ENCODE results near the gene GALNT11.
"Not testable (repeated sequence)": the region's sequence is repeated elsewhere in the genome, so short reads cannot be mapped to it uniquely, and the experiment has no call there.

The GALNT11 gene

DNA sequence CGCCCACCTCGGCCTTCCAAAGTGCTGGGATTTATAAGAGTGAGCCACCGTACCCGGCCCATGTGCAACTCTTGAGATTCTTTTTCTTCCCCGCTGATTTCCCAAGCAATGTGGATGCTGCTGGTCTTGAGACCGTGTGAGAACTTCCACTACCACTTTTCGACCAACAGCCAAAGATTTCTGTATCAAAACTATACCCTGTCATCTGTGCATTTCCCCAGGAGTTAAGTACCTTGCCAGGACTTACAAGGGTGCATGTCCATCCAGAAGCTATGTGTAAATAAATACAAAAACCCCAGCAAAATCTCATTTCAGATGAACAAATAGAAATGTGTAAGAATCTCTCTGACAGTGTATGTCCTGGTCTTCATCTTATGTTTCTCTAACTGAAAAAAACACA, 9.9 kb upstream of the GALNT11 start:
- TF ChIP-seq FOXP2 (optimal IDR thresholded peaks at IDR 0.05; ENCODE audit: control extremely low read depth, extremely low read length, insufficient read depth) = no peak
- no peak overlapping the region for H3K9ac ChIP-seq (ENCODE audit: insufficient read length)
- H3K9me3 ChIP-seq (ENCODE audit: low read depth, low read length) = no peaks in the 10 kb centered on the region
- DNase-seq (ENCODE audit: low read depth, low spot score) = no peak
- no peak overlapping the region for H3K4me3 ChIP-seq
- H3K36me3 ChIP-seq (ENCODE audit: insufficient read depth, low read length) = no peaks in the 10 kb centered on the region
- H3K27ac ChIP-seq = no peak overlapping the region

DNA sequence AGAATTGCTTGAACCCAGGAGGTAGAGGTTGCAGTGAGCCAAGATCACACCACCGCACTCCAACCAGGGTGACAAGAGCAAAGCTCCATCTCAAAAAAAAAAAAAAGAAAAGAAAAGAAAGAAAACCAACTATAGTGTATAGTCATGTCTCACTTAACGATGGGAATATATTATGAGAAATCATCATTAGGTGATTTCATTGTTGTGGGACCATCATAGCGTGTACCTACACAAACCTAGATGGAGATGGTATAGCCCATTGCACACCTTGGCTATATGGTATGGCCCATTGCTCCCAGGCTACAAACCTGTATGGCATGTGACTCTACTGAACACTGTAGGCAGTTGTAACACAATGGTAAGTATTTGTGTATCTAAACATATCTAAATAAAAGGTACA, 8.5 kb upstream of the GALNT11 start:
- TF ChIP-seq POLR2AphosphoS5 (IDR thresholded peaks at IDR 0.05; ENCODE audit: borderline replicate concordance, low read depth, low read length) (no peak), EZH2 (IDR thresholded peaks at IDR 0.05) (no peak), FOXP2 (optimal IDR thresholded peaks at IDR 0.05; ENCODE audit: control extremely low read depth, extremely low read length, insufficient read depth) (no peak)
- no peak for DNase-seq (ENCODE audit: low read depth, low spot score)

DNA sequence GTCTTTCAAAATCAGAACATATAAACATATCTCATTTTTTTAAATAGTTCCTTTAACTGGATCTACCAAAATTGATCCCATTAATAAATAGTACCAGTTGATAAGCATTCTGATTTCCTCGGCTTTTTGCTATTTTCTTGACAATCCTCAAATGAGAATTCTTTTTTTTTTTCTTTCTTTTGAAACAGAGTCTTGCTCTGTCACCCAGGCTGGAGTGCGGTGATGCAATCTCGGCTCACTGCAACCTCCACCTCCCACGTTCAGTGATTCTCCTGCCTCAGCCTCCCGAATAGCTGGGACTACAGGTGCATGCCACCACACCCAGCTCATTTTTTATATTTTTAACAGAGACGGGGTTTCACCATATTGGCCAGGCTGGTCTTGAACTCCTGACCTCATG, 7.8 kb upstream of the GALNT11 start:
- not testable (repeated sequence) for DNase-seq (ENCODE audit: low read depth, low spot score); H3K36me3 ChIP-seq (ENCODE audit: insufficient read depth, low read length); H3K9ac ChIP-seq (ENCODE audit: insufficient read length); H3K9me3 ChIP-seq (ENCODE audit: low read depth, low read length); H3K4me3 ChIP-seq; H3K27ac ChIP-seq

More for the DNA sequence above, 8.5 kb upstream of the GALNT11 start:
- H3K9ac ChIP-seq (ENCODE audit: insufficient read length) = no peak overlapping the region
- no peak overlapping the region for H3K27ac ChIP-seq
- no peaks in the 10 kb centered on the region for H3K9me3 ChIP-seq (ENCODE audit: low read depth, low read length)
- H3K4me3 ChIP-seq = no peak overlapping the region
- no peaks in the 10 kb centered on the region for H3K36me3 ChIP-seq (ENCODE audit: insufficient read depth, low read length)

DNA sequence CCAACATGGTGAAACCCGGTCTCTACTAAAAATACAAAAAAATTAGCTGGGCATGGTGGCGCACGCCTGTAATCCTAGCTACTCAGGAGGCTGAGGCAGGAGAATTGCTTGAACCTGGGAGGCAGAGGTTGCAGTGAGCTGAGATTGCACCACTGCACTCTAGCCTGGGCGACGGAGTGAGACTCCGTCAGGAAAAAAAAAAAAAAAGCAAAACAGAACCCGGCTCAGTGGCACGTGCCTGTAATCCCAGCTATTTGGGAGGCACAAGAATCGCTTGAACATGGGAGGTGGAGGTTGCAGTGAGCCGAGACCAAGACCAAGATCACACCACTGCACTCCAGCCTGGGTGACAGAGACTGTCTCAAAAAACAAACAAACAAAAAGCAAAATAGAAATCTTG, 3.7 kb upstream of the GALNT11 start:
- not testable (repeated sequence) for H3K9ac ChIP-seq (ENCODE audit: insufficient read length); DNase-seq (ENCODE audit: low read depth, low spot score); H3K9me3 ChIP-seq (ENCODE audit: low read depth, low read length); H3K27ac ChIP-seq; H3K36me3 ChIP-seq (ENCODE audit: insufficient read depth, low read length); H3K4me3 ChIP-seq

DNA sequence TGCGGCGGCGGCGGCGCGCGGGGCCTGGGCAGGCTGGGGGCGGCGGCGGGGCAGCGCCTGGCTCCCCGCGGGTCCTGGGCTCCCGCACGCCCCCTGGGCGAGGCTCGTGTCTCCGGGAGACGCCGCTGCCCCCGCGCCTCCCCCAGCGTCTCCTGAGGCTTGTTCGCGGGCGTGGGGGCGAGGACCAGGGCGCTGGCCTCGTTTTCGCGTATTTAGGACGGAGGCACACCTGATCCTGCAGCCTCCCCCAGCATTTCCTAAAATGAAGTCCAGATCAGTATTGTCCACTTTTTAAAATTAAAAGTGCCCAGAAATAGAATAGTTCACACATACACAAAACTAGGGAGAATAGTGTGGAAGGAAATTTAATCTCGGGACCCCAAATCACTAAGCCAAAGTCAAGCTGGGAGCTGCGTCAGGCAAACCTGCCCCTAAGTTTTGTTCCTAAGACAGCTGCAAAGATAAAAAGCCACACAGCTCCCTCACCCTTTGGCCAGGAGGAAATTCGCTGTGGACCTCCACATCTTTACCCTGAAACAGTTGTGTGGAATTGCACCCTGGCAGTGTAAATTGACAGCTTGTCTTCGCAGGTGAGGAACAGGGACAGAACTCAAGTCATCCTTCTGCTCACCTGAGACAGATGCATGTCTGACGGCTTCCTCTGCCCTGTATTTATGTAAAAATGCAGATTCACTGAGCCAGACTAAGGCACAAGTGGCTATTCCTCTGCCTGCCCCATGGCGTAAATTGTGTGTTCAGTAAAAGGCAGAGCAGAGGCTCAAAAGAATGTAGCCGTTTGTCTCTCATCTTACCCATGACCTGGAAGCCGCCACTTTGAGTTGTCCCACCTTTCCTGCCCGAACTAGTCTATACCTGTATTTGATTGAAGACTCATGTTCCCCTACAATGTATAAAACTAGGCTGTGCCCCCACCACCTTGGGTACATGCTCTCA, 740 bp downstream of the GALNT11 start:
- Histone ChIP-seq H3K9me3 (ENCODE audit: low read depth, low read length) (no peaks in the 10 kb centered on the region), H3K36me3 (ENCODE audit: insufficient read depth, low read length) (peaks cover 17% of the 10 kb centered on the region), H3K27ac (no peak overlapping the region), H3K4me3 (peak overlapping the region; percentile 80), H3K9ac (ENCODE audit: insufficient read length) (peak overlapping the region; percentile 75)
- no peak for DNase-seq (ENCODE audit: low read depth, low spot score)
- no peak for TF ChIP-seq FOXP2 (optimal IDR thresholded peaks at IDR 0.05; ENCODE audit: control extremely low read depth, extremely low read length, insufficient read depth)
- no peak for TF ChIP-seq POLR2AphosphoS5 (IDR thresholded peaks at IDR 0.05; ENCODE audit: borderline replicate concordance, low read depth, low read length)
- no peak for TF ChIP-seq EZH2 (IDR thresholded peaks at IDR 0.05)

DNA sequence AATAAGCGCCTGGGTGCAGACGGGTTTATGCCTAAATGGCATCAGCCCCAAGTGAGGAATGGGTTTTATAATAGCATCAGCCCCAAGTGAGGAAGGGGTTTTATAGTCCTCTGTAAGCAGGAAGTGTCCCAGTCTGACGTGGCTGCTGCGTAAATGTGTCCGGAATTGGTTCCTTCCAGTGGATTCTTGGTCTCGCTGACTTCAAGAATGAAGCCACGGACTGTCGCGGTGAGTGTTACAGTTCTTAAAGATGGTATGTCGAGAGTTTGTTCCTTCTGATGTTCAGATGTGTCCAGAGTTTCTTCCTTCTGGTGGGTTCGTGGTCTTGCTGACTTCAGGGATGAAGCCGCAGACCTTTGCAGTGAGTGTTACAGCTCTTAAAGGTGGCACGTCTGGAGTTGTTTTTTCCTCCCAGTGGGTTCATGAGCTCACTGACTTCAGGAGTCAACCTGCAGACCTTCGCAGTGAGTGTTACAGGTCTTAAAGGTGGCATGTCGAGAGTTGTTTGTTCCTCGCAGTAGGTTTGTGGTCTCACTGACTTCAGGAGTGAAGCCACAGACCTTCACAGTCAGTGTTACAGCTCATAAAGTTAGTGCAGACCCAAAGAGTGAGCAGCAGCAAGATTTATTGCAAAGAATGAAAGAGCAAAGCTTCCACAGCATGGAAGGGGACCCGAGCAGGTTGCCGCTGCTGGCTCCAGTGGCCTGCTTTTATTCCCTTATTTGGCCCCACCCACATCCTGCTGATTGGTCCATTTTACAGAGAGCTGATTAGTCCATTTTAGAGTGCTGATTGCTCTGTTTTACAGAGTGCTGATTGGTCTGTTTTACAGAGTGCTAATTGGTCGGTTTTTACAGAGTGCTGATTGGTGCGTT, 2.3 kb downstream of the GALNT11 start:
- peaks cover 17% of the 10 kb centered on the region for H3K36me3 ChIP-seq (ENCODE audit: insufficient read depth, low read length)
- H3K4me3 ChIP-seq; H3K27ac ChIP-seq; H3K9me3 ChIP-seq (ENCODE audit: low read depth, low read length); H3K9ac ChIP-seq (ENCODE audit: insufficient read length); DNase-seq (ENCODE audit: low read depth, low spot score): not testable (repeated sequence)

DNA sequence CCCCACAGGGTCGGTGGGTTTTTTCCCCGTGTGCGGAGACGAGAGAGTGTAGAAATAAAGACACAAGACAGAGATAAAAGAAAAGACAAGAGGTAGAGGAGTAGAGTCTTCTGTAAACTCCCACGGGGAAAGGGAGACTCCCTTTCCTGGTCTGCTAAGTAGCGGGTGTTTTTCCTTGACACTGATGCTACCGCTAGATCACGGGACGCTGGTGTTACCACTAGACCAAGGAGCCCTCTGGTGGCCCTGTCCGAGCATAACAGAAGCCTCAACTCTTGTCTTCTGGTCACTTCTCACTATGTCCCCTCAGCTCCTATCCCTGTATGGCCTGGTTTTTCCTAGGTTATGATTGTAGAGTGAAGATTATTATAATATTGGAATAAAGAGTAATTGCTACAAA, 4.6 kb downstream of the GALNT11 start:
- H3K4me3 ChIP-seq; DNase-seq (ENCODE audit: low read depth, low spot score); H3K9ac ChIP-seq (ENCODE audit: insufficient read length); H3K27ac ChIP-seq; H3K9me3 ChIP-seq (ENCODE audit: low read depth, low read length): not testable (repeated sequence)
- H3K36me3 ChIP-seq (ENCODE audit: insufficient read depth, low read length) = peaks cover 17% of the 10 kb centered on the region

DNA sequence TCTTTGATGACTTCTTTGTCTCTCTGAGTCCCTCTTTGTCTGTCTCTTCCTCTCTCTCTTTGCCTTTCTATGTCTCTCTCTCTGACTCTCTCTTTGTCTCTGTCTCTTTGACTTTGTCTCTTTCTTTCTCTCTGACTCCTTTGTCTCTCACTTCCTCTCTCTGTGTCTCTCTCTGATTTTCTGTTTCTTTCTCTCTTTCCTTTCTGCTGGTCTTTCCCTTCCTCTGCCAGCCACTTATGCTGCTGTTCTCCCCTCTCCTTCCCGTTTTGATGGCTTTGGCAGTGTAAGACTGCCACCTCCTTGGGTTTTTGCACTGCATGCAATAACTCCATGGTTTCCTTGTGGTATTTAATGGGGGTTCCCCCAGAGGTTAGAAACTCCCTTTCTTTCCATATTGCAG, 5.2 kb downstream of the GALNT11 start:
- not testable (repeated sequence) for H3K4me3 ChIP-seq; H3K27ac ChIP-seq; H3K9ac ChIP-seq (ENCODE audit: insufficient read length); DNase-seq (ENCODE audit: low read depth, low spot score); H3K9me3 ChIP-seq (ENCODE audit: low read depth, low read length)
- H3K36me3 ChIP-seq (ENCODE audit: insufficient read depth, low read length) = peaks cover 17% of the 10 kb centered on the region

DNA sequence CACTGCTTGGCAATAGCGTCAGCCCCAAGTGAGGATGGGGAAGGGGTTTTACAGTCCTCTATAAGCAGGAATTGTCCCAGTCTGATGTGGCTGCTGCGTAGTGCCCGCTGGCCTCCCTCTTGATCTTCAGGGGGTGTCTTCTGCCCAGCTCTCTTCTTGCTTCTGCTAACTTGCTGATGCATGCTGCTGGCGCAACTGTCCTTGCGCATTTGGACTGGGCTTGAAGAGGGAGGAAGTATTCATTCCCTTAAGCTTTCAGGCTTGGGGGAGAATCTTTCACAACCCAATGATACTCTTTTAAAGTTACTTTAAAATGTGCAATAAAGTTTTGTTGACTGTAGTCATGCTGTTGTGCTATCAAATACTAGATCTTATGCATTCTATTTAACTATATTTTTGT, 10.3 kb downstream of the GALNT11 start:
- TF ChIP-seq EZH2 (IDR thresholded peaks at IDR 0.05) = no peak
- no peak for TF ChIP-seq FOXP2 (optimal IDR thresholded peaks at IDR 0.05; ENCODE audit: control extremely low read depth, extremely low read length, insufficient read depth)
- no peak for TF ChIP-seq POLR2AphosphoS5 (IDR thresholded peaks at IDR 0.05; ENCODE audit: borderline replicate concordance, low read depth, low read length)
- no peaks in the 10 kb centered on the region; the same call in 1 of the 2 replicates for H3K36me3 ChIP-seq (ENCODE audit: insufficient read depth, low read length)
- no peak overlapping the region for H3K27ac ChIP-seq
- H3K4me3 ChIP-seq = no peak overlapping the region
- no peak for DNase-seq (ENCODE audit: low read depth, low spot score)
- H3K9ac ChIP-seq (ENCODE audit: insufficient read length) = no peak overlapping the region
- H3K9me3 ChIP-seq (ENCODE audit: low read depth, low read length) = no peaks in the 10 kb centered on the region

DNA sequence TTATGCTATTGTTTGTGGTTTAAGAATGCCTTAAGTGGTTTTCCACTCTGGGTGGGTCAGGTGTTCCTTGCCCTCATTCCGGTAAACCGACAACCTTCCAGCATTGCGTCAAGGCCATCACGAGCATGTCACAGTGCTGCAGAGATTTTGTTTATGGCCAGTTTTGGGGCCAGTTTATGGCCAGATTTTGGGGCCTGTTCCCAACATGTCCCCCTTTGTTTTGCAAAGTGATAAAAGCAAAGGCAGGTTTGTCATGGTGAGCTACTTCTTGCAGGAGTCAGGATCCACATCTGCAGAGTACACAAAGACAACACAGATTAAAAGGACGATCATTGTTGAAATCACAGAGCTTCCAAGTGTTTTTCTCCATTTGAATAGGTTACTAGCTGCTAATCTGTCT, 12.9 kb downstream of the GALNT11 start:
- H3K4me3 ChIP-seq; H3K36me3 ChIP-seq (ENCODE audit: insufficient read depth, low read length); H3K27ac ChIP-seq; H3K9ac ChIP-seq (ENCODE audit: insufficient read length); DNase-seq (ENCODE audit: low read depth, low spot score); H3K9me3 ChIP-seq (ENCODE audit: low read depth, low read length): not testable (repeated sequence)

DNA sequence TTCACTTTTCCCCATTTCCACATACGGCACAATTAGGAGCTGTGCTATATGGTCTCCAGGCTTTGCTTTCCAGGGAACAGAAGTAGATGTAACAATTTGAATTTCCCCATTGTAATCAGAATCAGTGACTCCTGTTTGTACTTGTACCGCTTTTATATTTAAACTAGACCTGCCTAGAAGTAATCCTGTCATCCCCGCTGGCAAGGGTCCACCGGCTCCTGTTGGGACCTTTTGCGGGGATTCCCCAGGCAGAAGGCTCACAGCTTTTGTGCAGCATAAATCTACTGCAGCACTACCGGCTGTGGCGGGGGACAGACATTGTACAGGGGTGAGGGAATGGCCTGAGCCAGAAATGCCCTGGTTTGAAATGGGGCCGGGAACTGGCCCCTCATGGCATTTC, 17.6 kb downstream of the GALNT11 start:
- H3K4me3 ChIP-seq; DNase-seq (ENCODE audit: low read depth, low spot score); H3K27ac ChIP-seq; H3K9me3 ChIP-seq (ENCODE audit: low read depth, low read length); H3K36me3 ChIP-seq (ENCODE audit: insufficient read depth, low read length); H3K9ac ChIP-seq (ENCODE audit: insufficient read length): not testable (repeated sequence)

DNA sequence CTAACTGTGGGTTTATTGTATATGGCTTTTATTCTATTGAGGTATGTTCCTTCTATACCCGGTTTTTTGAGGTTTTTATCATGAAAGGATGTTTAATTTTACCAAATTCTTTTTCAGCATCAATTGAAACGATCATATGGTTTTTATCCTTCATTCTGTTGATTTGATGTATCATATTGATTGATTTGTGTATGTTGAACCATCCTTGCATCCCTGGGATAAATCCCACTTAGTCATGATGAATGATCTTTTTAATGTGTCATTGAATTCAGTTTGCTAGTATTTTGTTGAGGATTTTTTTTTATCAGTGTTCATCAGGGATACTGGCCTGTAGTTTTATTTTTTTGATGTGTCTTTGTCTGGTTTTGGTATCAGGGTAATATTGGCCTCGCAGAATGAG, 19.4 kb downstream of the GALNT11 start:
- H3K9ac ChIP-seq (ENCODE audit: insufficient read length); H3K9me3 ChIP-seq (ENCODE audit: low read depth, low read length); H3K36me3 ChIP-seq (ENCODE audit: insufficient read depth, low read length); H3K4me3 ChIP-seq; DNase-seq (ENCODE audit: low read depth, low spot score); H3K27ac ChIP-seq: not testable (repeated sequence)
